Measurements from ENCODE around the gene GPR146.
"Not testable (repeated sequence)": the region's sequence is repeated elsewhere in the genome, so short reads cannot be mapped to it uniquely, and the experiment has no call there.

GPR146 gene

GRCh38 chr7:1044189-1045068 is at the start of gene GPR146:
Gene GPR146 (plus strand): TSS chr7:1044546. CDS start chr7:1057516, 12,970 bp downstream.
- FAIRE-seq (peak; percentile 83), DNase-seq (ENCODE audit: extremely low spot score, insufficient read length, low read depth) (peak; percentile 99)

- no peak for DNase-seq (ENCODE audit: extremely low spot score, insufficient read length, low read depth)
- FAIRE-seq, result no peak
Measured at GRCh38 chr7:994592-995308, 49.6 kb upstream of the GPR146 start.

GRCh38 chr7:995571-995970 is 48.8 kb upstream of the GPR146 start:
- no peak for FAIRE-seq
- no peak for DNase-seq (ENCODE audit: extremely low spot score, insufficient read length, low read depth)

GRCh38 chr7:996079-996872 is 48.1 kb upstream of the GPR146 start:
- FAIRE-seq (no peak), DNase-seq (ENCODE audit: extremely low spot score, insufficient read length, low read depth) (no peak)

- DNase-seq (ENCODE audit: extremely low spot score, insufficient read length, low read depth), result no peak
- no peak for FAIRE-seq
Measured at GRCh38 chr7:997404-998395, 46.6 kb upstream of the GPR146 start.

- no peak for FAIRE-seq
- DNase-seq (ENCODE audit: extremely low spot score, insufficient read length, low read depth), result no peak
Measured at GRCh38 chr7:999149-999879, 45.0 kb upstream of the GPR146 start.

- peak; percentile 31 for FAIRE-seq
- DNase-seq (ENCODE audit: extremely low spot score, insufficient read length, low read depth), result no peak
Measured at GRCh38 chr7:999941-1000935, 44.1 kb upstream of the GPR146 start.

GRCh38 chr7:1001069-1001770 is 43.1 kb upstream of the GPR146 start:
- not testable (repeated sequence) for DNase-seq (ENCODE audit: extremely low spot score, insufficient read length, low read depth)

GRCh38 chr7:1002026-1002425 is 42.3 kb upstream of the GPR146 start:
- DNase-seq (ENCODE audit: extremely low spot score, insufficient read length, low read depth); FAIRE-seq: not testable (repeated sequence)

More at GRCh38 chr7:1001069-1001770, 43.1 kb upstream of the GPR146 start:
- FAIRE-seq, result not testable (repeated sequence)

- not testable (repeated sequence) for DNase-seq (ENCODE audit: extremely low spot score, insufficient read length, low read depth); FAIRE-seq
Measured at GRCh38 chr7:1002445-1002844, 41.9 kb upstream of the GPR146 start.

- DNase-seq (ENCODE audit: extremely low spot score, insufficient read length, low read depth), result no peak
- no peak for FAIRE-seq
Measured at GRCh38 chr7:1004018-1004852, 40.1 kb upstream of the GPR146 start.

GRCh38 chr7:1005303-1005702 is 39.0 kb upstream of the GPR146 start:
- FAIRE-seq (no peak), DNase-seq (ENCODE audit: extremely low spot score, insufficient read length, low read depth) (no peak)

GRCh38 chr7:1007901-1008300 is 36.4 kb upstream of the GPR146 start:
- FAIRE-seq, result no peak
- no peak for DNase-seq (ENCODE audit: extremely low spot score, insufficient read length, low read depth)

- FAIRE-seq (no peak), DNase-seq (ENCODE audit: extremely low spot score, insufficient read length, low read depth) (no peak)
Measured at GRCh38 chr7:1008733-1009363, 35.5 kb upstream of the GPR146 start.

GRCh38 chr7:1009747-1010146 is 34.6 kb upstream of the GPR146 start:
- DNase-seq (ENCODE audit: extremely low spot score, insufficient read length, low read depth) (no peak), FAIRE-seq (no peak)
